ENCODE measurements around the gene PEX6.
A peak's percentile ranks its signal among the peaks of the same experiment; 100 is the strongest.

The PEX6 gene, protein sequence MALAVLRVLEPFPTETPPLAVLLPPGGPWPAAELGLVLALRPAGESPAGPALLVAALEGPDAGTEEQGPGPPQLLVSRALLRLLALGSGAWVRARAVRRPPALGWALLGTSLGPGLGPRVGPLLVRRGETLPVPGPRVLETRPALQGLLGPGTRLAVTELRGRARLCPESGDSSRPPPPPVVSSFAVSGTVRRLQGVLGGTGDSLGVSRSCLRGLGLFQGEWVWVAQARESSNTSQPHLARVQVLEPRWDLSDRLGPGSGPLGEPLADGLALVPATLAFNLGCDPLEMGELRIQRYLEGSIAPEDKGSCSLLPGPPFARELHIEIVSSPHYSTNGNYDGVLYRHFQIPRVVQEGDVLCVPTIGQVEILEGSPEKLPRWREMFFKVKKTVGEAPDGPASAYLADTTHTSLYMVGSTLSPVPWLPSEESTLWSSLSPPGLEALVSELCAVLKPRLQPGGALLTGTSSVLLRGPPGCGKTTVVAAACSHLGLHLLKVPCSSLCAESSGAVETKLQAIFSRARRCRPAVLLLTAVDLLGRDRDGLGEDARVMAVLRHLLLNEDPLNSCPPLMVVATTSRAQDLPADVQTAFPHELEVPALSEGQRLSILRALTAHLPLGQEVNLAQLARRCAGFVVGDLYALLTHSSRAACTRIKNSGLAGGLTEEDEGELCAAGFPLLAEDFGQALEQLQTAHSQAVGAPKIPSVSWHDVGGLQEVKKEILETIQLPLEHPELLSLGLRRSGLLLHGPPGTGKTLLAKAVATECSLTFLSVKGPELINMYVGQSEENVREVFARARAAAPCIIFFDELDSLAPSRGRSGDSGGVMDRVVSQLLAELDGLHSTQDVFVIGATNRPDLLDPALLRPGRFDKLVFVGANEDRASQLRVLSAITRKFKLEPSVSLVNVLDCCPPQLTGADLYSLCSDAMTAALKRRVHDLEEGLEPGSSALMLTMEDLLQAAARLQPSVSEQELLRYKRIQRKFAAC

DNA sequence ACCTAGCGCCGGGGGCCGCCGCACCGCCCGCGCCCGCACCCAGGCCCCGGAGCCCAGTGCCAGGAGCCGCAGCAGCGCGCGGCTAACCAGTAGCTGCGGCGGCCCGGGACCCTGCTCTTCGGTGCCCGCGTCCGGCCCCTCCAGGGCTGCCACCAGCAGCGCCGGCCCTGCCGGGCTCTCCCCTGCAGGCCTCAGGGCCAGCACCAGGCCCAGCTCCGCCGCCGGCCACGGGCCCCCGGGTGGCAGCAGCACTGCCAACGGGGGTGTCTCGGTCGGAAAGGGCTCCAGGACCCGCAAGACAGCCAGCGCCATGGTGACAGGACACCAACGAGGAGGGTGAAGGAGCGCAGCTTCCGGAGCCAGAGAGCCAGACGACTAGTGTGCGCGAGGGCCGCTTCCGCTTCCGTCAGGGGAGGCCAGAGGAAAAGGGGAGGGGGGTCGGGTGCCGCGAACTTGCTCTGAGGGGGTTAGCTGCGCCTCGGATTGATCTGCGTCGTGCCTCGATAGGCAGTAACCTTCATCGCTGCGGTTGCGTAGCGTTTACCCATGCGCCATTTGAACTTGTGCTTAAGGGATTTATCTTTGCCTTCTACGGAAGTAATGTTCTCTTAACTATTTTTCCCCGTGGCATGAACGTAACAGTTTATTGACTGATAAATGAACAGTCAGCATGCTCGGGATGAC lies at the start of gene PEX6:
PEX6 (minus strand) TSS at position 343 of the 684 bp plus-strand sequence; CDS start at position 312, 31 bp downstream.
- DNase-seq (ENCODE audit: insufficient read length, low spot score) (peak; percentile 95), FAIRE-seq (peak; percentile 89)

DNA sequence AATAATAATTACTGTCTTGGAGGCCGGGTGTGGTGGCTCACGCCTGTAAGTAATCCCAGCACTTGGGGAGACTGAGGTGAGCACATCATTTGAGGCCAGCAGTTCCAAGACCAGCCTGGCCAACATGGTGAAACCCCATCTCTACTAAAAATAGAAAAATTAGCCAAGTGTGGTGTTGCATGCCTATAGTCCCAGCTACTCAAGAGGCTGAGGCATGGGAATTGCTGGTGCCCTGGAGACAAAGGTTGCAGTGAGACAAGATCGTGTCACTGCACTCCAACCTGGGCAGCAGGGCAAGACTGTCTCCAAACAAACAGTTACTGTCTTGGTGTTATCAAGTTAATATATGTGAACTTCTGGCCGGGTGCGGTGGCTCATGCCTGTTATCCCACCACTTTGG lies 47.4 kb upstream of the PEX6 start:
- DNase-seq (ENCODE audit: insufficient read length, low spot score) (no peak), FAIRE-seq (no peak)

DNA sequence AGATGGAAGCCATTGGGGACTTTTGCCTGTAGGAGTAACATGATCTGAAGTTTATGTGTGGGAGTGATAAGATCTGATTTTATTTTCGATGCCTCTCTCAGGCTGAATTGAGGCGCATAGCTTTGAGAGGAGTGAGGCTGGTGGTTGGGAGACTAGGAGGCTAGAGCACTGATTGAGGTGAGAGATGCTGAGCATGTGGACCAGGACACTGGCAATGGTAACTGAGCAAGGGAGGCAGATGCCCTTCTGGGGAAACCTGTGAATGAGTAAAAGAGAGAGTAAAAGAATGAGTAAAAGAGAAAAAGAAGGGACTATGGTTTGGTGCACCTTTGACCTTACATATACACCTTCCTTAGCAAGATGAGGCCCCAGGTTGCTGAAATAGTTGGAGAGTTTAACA lies 45.5 kb upstream of the PEX6 start:
- DNase-seq (ENCODE audit: insufficient read length, low spot score) = no peak
- no peak for FAIRE-seq

GRCh38 chr6:43021270-43022047 lies 42.5 kb upstream of the PEX6 start, which contains the start of gene RRP36:
TSS of gene RRP36 (plus strand) at chr6:43021623. CDS start at chr6:43021655, 32 bp downstream.
- DNase-seq (ENCODE audit: insufficient read length, low spot score) (peak; percentile 85), FAIRE-seq (no peak)

DNA sequence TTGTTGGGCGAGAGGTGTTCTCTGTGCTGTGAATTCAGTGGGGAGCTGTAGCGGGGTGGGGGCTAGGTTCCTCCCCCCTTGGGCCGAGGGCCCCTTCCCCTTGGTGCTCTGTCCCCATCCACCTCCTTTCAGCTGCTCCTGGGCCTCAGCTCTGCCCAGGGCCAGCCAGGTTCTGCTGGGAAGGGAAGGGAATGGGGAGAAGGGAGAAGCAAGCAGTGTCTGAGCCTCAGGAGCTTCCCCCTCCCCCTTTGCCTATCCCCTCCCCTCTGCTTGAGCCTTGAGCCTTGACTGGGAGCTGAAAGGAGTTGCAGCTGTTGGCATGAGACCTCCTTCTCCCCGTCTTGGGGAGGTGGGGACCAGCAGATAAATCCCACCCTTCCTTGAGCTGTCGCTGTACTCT lies 41.9 kb upstream of the PEX6 start:
- no peak for DNase-seq (ENCODE audit: insufficient read length, low spot score)
- no peak for FAIRE-seq

DNA sequence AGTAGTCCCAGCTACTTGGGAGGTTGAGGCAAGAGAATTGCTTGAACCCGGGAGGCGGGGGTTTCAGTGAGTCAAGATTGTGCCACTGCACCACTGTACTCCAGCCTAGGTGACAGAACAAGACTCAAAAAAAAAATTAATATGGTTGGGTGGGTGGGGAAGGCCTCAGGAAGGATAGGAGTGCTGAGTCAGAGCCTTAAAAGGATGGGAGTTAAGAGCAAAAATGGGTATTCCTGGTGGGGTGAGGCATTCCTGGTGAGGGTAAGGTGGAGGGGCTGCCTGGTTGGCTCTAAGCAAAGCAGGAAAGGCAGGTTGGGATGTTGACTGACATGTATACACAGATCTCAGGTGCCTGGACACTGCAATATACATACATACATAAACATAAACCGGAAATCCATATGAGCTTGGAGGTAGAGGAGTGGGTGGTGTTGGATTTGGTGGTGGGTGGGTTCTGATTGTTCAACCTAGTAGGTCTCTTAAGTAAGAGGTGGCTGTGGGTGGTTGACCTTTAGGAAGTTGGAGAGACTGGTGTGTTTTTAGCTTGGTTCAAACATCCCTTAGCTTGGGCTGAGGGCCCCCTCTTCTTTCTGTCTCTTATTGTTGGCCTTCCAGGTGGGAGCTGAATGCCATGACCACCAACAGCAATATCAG lies 41.2 kb upstream of the PEX6 start:
- no peak for DNase-seq (ENCODE audit: insufficient read length, low spot score)
- FAIRE-seq = no peak

GRCh38 chr6:43019152-43019551 lies 40.2 kb upstream of the PEX6 start:
- DNase-seq (ENCODE audit: insufficient read length, low spot score) = no peak
- no peak for FAIRE-seq

DNA sequence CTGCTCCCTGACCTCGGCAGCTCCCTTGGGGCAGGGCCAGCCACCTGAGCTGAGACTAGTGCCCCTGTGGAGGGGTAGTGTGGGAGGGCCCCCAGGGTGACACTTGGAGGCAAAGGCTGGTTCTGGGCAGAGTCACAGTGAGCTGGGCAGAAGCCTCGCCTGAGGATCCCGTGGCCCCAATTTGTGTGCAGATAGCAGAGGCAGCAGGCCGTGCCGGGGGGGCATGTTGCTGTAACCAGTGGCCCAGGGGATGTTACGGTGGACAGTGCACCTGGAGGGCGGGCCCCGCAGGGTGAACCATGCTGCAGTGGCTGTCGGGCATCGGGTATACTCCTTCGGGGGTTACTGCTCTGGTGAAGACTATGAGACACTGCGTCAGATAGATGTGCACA lies 38.0 kb upstream of the PEX6 start:
- no peak for FAIRE-seq
- no peak for DNase-seq (ENCODE audit: insufficient read length, low spot score)

GRCh38 chr6:43016176-43016942 lies 37.4 kb upstream of the PEX6 start:
- DNase-seq (ENCODE audit: insufficient read length, low spot score) (no peak), FAIRE-seq (no peak)

DNA sequence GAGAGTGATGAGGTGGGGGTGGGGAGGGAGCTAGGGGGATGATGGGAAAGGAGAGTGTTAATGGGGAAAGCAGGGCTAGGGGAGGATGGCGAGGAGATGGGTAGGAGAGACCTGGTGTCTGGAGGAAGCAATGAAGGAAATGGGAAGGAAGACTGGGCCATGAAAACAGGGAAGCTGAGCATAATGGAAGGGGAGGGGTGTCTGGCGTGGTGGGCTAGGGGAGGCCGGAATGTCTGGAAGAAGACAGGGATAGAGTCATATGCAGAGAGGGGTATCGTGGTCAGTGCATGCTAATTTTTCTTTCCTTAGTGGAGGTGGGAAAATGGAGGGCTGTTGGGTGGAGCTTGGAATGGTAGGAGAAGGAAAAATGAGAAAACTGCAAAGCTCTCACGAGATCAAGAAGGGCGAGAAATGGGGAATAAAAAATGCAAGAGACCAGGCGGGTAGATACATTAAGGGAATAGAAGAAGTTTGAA lies 35.5 kb upstream of the PEX6 start:
- DNase-seq (ENCODE audit: insufficient read length, low spot score) = no peak
- no peak for FAIRE-seq

DNA sequence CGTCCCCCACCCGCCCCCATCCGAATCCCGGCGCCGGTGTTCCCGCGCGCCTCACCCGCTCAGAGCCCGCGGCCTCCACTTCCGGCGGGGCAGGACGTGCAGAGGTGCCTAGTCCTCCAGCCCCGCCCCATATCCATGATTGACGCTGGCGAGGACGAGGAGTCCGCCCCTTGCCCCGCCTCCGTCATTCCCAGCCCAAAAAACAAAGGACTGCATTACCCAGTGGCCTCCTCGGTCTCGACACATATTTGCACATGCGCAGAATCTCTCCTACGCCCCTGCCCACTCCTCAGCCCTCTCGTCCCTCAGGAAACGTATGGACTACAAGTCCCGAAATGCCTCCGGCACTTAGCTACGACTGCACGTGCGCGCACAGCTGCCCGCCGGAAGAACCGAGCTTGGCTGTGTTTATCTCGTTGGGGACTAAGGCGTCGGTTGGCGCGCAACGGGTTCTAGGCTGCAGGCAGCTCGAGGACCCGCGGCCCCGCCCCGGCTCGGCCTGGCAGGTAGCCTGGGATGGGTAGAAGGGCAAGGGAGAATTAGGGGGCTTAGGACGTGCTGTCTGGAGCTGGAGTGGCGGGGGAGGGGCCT lies 35.0 kb upstream of the PEX6 start, which contains the start of the genes KLHDC3 and MEA1:
KLHDC3 (plus strand) TSS at position 407 of the 591 bp plus-strand sequence. CDS start 2,944 bp downstream, outside the sequence.
MEA1 (minus strand) TSS at position 104 of the 591 bp plus-strand sequence. CDS start 133 bp downstream, outside the sequence.
- FAIRE-seq = peak; percentile 96
- peak; percentile 100 for DNase-seq (ENCODE audit: insufficient read length, low spot score)

DNA sequence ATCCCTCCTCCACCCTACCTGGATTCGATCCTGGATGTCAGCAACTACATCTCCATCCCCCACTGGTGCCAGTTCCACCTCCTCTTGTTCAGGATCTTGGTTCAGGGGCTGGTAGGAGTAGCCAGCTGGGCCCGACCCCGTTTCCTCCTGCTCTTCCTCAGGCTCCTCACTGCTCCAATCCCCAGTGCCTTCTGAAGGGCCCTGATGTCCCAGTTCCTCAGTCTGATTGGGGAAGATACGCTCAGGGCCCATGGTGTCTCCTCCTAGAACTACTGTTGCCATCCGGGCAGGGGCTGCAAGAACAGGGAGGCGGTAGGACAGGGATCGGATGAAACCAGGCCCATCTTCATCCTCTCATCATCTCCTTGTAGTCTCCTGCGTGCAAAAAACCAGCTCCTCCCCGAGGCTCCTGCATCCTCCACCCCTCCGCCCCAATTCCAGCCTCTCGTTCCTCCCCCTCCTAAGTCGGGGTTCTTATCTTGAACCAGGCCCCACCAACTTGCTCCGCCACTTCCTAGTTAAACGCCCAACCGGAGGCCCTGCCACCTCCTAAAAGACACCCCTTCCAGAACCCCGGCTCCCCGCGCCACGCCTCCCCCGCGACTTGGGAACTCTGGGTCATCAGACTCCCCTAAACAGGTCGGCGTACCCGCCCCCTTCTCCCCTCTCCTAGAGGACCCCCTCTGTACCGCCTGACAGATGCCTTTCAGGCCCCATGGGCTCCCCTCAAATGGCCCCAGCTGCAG lies 34.3 kb upstream of the PEX6 start:
- DNase-seq (ENCODE audit: insufficient read length, low spot score) = no peak
- FAIRE-seq = no peak

DNA sequence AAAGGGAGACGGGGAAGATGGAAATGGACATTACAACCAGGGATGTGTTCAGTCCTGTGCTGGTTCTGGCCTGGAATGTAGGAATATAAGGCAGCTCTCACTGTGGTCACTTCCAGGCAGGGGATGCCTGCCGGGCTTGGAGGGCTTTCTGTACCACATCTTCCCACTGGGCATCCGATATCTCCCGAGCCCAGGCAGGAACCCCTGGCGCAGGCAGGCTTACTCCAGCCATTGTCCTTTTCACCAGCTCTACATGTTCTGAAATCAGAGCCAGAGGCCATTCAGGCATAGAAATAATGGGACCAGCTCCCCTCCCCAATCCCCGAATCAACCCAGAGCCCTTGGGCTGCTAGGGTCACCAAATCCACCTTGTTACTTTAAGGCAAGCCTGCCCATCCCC lies 33.4 kb upstream of the PEX6 start:
- FAIRE-seq (no peak), DNase-seq (ENCODE audit: insufficient read length, low spot score) (no peak)

GRCh38 chr6:43011207-43011606 lies 32.2 kb upstream of the PEX6 start:
- no peak for FAIRE-seq
- DNase-seq (ENCODE audit: insufficient read length, low spot score) = no peak

DNA sequence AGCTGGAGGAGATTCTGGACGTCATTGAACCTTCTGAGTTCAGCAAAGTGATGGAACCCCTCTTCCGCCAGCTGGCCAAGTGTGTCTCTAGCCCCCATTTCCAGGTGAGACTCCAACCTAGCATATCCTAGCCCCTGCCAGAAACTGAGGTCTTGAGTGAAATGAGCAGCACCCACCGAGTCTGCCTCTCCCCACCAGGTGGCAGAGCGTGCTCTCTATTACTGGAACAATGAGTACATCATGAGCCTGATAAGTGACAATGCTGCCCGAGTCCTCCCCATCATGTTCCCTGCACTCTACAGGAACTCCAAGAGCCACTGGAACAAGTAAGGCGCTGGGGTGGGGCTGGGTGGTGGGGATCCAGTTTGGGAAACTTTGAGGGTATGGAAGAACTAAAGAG lies 30.1 kb upstream of the PEX6 start:
- DNase-seq (ENCODE audit: insufficient read length, low spot score) (peak; percentile 35), FAIRE-seq (no peak)

GRCh38 chr6:43007126-43007525 lies 28.1 kb upstream of the PEX6 start:
- DNase-seq (ENCODE audit: insufficient read length, low spot score) (no peak), FAIRE-seq (no peak)

- FAIRE-seq = no peak
These were observed 27.3 kb upstream of the PEX6 start for GRCh38 chr6:43006251-43006650.

More at GRCh38 chr6:43006251-43006650, 27.3 kb upstream of the PEX6 start:
- no peak for DNase-seq (ENCODE audit: insufficient read length, low spot score)

Measured in HTR-8/SVneo (cell line).